Mononuclear cell (primary cell): ENCODE results near the gene AMFR. TPM values are rescaled to one million over a fixed set of nuclear protein-coding genes. Genes with fewer than 3 reads are reported as not detected.

ENCODE experiments used
- H3K27me3 ChIP-seq: 2 replicates; pipeline ENCODE4 v1.6.0; 2011; ENCODE audit warnings: low read length, control low read depth; ENCODE audit not compliant: insufficient read depth
- H3K4me1 ChIP-seq: 2 replicates; pipeline ENCODE4 v1.5.1; 2011; ENCODE audit warnings: mild to moderate bottlenecking, low read length, control low read depth; ENCODE audit not compliant: insufficient read depth
- H3K4me3 ChIP-seq: 2 replicates; pipeline ENCODE4 v1.5.1; 2011; ENCODE audit warnings: mild to moderate bottlenecking, low read length, moderate library complexity
- H3K9me3 ChIP-seq: 2 replicates; pipeline ENCODE4 v1.5.1; 2011; ENCODE audit warnings: low read depth, mild to moderate bottlenecking, control low read depth, low read length
- total RNA-seq: library from RNA; depleted of rRNA; stranded (reverse); fragments of >200 nt; gene quantifications from one replicate; pipeline ENCODE4 v1.2.3, GENCODE V29; 2012

AMFR gene
- total RNA-seq, 1 donor: 193 TPM

- H3K27me3 ChIP-seq: no peaks in the 10 kb centered on the region
- no peaks in the 10 kb centered on the region for H3K9me3 ChIP-seq
- H3K4me1 ChIP-seq: no peaks in the 10 kb centered on the region
- no peak overlapping the region for H3K4me3 ChIP-seq
Observed at GRCh38 chr16:56344518-56345405, 80.6 kb downstream of the AMFR start.

- Histone ChIP-seq H3K9me3 (no peaks in the 10 kb centered on the region), H3K4me3 (no peak overlapping the region), H3K27me3 (no peaks in the 10 kb centered on the region), H3K4me1 (no peaks in the 10 kb centered on the region)
Observed at GRCh38 chr16:56343661-56344517, 81.5 kb downstream of the AMFR start.

- no peaks in the 10 kb centered on the region for H3K27me3 ChIP-seq
- H3K4me3 ChIP-seq: no peak overlapping the region
- no peaks in the 10 kb centered on the region for H3K4me1 ChIP-seq
- H3K9me3 ChIP-seq: no peaks in the 10 kb centered on the region
Observed at GRCh38 chr16:56341656-56342399, 83.5 kb downstream of the AMFR start.

- Histone ChIP-seq H3K4me3 (no peak overlapping the region), H3K27me3 (no peaks in the 10 kb centered on the region), H3K9me3 (no peaks in the 10 kb centered on the region)
Observed at GRCh38 chr16:56340864-56341365, 84.4 kb downstream of the AMFR start.

GRCh38 chr16:56340416-56340815 is 84.9 kb downstream of the AMFR start:
- Histone ChIP-seq H3K27me3 (no peaks in the 10 kb centered on the region), H3K4me3 (no peak overlapping the region), H3K9me3 (no peaks in the 10 kb centered on the region), H3K4me1 (no peaks in the 10 kb centered on the region)

More at GRCh38 chr16:56340864-56341365, 84.4 kb downstream of the AMFR start:
- H3K4me1 ChIP-seq: no peaks in the 10 kb centered on the region

GRCh38 chr16:56339431-56340195 is 85.7 kb downstream of the AMFR start:
- Histone ChIP-seq H3K4me3 (no peak overlapping the region), H3K9me3 (no peaks in the 10 kb centered on the region), H3K4me1 (no peaks in the 10 kb centered on the region), H3K27me3 (no peaks in the 10 kb centered on the region)

GRCh38 chr16:56338566-56339318 is 86.6 kb downstream of the AMFR start:
- H3K9me3 ChIP-seq: no peaks in the 10 kb centered on the region
- no peaks in the 10 kb centered on the region for H3K27me3 ChIP-seq
- no peaks in the 10 kb centered on the region for H3K4me1 ChIP-seq
- no peak overlapping the region for H3K4me3 ChIP-seq

- H3K4me3 ChIP-seq: no peak overlapping the region
- no peaks in the 10 kb centered on the region for H3K27me3 ChIP-seq
- no peaks in the 10 kb centered on the region for H3K4me1 ChIP-seq
- H3K9me3 ChIP-seq: no peaks in the 10 kb centered on the region
Observed at GRCh38 chr16:56337858-56338325, 87.5 kb downstream of the AMFR start.

GRCh38 chr16:56337131-56337857 is 88.1 kb downstream of the AMFR start:
- Histone ChIP-seq H3K4me1 (no peaks in the 10 kb centered on the region), H3K27me3 (no peaks in the 10 kb centered on the region), H3K9me3 (no peaks in the 10 kb centered on the region), H3K4me3 (no peak overlapping the region)

GRCh38 chr16:56336711-56337110 is 88.6 kb downstream of the AMFR start:
- no peak overlapping the region for H3K4me3 ChIP-seq
- no peaks in the 10 kb centered on the region for H3K27me3 ChIP-seq
- no peaks in the 10 kb centered on the region for H3K9me3 ChIP-seq
- H3K4me1 ChIP-seq: no peaks in the 10 kb centered on the region

GRCh38 chr16:56336071-56336688 is 89.2 kb downstream of the AMFR start:
- H3K27me3 ChIP-seq: no peaks in the 10 kb centered on the region
- H3K9me3 ChIP-seq: no peaks in the 10 kb centered on the region
- H3K4me1 ChIP-seq: no peaks in the 10 kb centered on the region
- no peak overlapping the region for H3K4me3 ChIP-seq

- Histone ChIP-seq H3K4me1 (no peaks in the 10 kb centered on the region), H3K27me3 (no peaks in the 10 kb centered on the region), H3K9me3 (no peaks in the 10 kb centered on the region)
Observed at GRCh38 chr16:56334761-56335160, 90.6 kb downstream of the AMFR start.

More at GRCh38 chr16:56334761-56335160, 90.6 kb downstream of the AMFR start:
- no peak overlapping the region for H3K4me3 ChIP-seq
